GM13977 (cell line): Measurements from ENCODE around the gene MARCHF7.
"Not testable (repeated sequence)": the region's sequence is repeated elsewhere in the genome, so short reads cannot be mapped to it uniquely, and the experiment has no call there.

Source experiments
- DNase-seq: peaks from one replicate; pipeline ENCODE4 v3.0.0; 2012; ENCODE audit warnings: low spot score
- CTCF ChIP-seq: IDR thresholded peaks from 2 replicates; pipeline ENCODE4 v1.5.1; 2012; ENCODE audit warnings: mild to moderate bottlenecking, control low read depth; ENCODE audit not compliant: insufficient read depth; ENCODE audit errors: extremely low read depth, missing control alignments
- in situ Hi-C: fragments of 300-500 bp; cut with MboI; formaldehyde crosslinking; loops from one replicate; pipeline ENCODE4 v1.12.0; 2022; ENCODE audit warnings: low sequenced_read_pairs, low pct_unique_long_range_greater_than_20kb, mixed read lengths, inconsistent platforms; ENCODE audit not compliant: unreplicated experiment

The MARCHF7 gene

GRCh38 chr2:159737292-159737916 is 25.1 kb downstream of the MARCHF7 start:
- DNase-seq = no peak
- TF ChIP-seq CTCF = no peak
- in situ Hi-C loops = no loop called here

GRCh38 chr2:159737917-159738296 is 25.6 kb downstream of the MARCHF7 start:
- no peak for DNase-seq
- TF ChIP-seq CTCF = no peak
- in situ Hi-C loops = no loop called here

GRCh38 chr2:159738509-159739390 is 26.4 kb downstream of the MARCHF7 start:
- DNase-seq = no peak
- in situ Hi-C loops = no loop called here
- TF ChIP-seq CTCF = no peak

GRCh38 chr2:159742846-159743245 is 30.5 kb downstream of the MARCHF7 start:
- in situ Hi-C loops = no loop called here
- no peak for DNase-seq
- TF ChIP-seq CTCF = no peak

GRCh38 chr2:159744363-159744762 is 32.1 kb downstream of the MARCHF7 start:
- no peak for TF ChIP-seq CTCF
- no peak for DNase-seq
- in situ Hi-C loops = no loop called here

- DNase-seq, in situ Hi-C loops: not testable (repeated sequence)
Observed at GRCh38 chr2:159745237-159745636, 32.9 kb downstream of the MARCHF7 start.

GRCh38 chr2:159748089-159748488 is 35.8 kb downstream of the MARCHF7 start:
- no peak for DNase-seq
- no peak for TF ChIP-seq CTCF
- in situ Hi-C loops = no loop called here
